ENCODE results near the gene CEP120. TPM values are rescaled to one million over a fixed set of nuclear protein-coding genes. Genes with fewer than 3 reads are reported as not detected.

CEP120 gene
- total and polyA plus RNA-seq, 2 experiments from 2014 or later, result 7.5 to 16.4 TPM

- Histone ChIP-seq H2AFZ (no peak overlapping the region), H3K9ac (no peak overlapping the region), H3K4me3 (no peak overlapping the region), H3F3A (ENCODE audit: insufficient read depth) (no peaks in the 10 kb centered on the region), H3K9me2 (ENCODE audit: insufficient read depth) (no peaks in the 10 kb centered on the region), H4K20me1 (ENCODE audit: insufficient read depth) (no peaks in the 10 kb centered on the region), H3K9me3 (ENCODE audit: low read depth) (no peaks in the 10 kb centered on the region), H3K4me2 (ENCODE audit: unreplicated experiment) (no peak overlapping the region), H3K36me3 (ENCODE audit: low read depth) (no peaks in the 10 kb centered on the region), H3K27ac (no peak overlapping the region), H3K27me3 (replicated peaks; ENCODE audit: insufficient read depth) (no peaks in the 10 kb centered on the region), H3K79me2 (ENCODE audit: insufficient read depth) (no peaks in the 10 kb centered on the region), H3K4me1 (ENCODE audit: insufficient read depth) (no peaks in the 10 kb centered on the region)
- in situ Hi-C loops (cut with MboI), result no loop called here
- no peak for DNase-seq
- 74 to 85% methylated on average over 2 of the region's 2 CpGs for WGBS, 2 experiments (ENCODE audit: low coverage in 1 of 2, low lambda C conversion rate in 2 of 2, missing lambda C conversion rate in 2 of 2)
- no peak for TF ChIP-seq EZH2phosphoT487 (IDR thresholded peaks at IDR 0.05; ENCODE audit: insufficient read depth, low read depth)
- TF ChIP-seq EZH2 (IDR thresholded peaks at IDR 0.05; ENCODE audit: insufficient read depth, poor library complexity, severe bottlenecking), result no peak
These were observed 125.9 kb downstream of the CEP120 start for GRCh38 chr5:123297198-123297831.

Other genes starting within 250 kb of the CEP120 start
- gene CSNK1G3, start 88.8 kb upstream of the CEP120 start, total RNA-seq (2014; rRNA removed; shearing (Covaris generic)), result 63.2 and 79.9 TPM in 2 replicates
- gene CSNK1G3, start 88.8 kb upstream of the CEP120 start, polyA plus RNA-seq (2016; fragmentation: Nextera tagmentation; extraction: Ambion mirVana), result 29.5 and 37.4 TPM in 2 replicates